Neural progenitor cell (in vitro differentiated cells): ENCODE measurements around the gene F7. TPM values are rescaled to one million over a fixed set of nuclear protein-coding genes. Genes with fewer than 3 reads are reported as not detected.

Experiments
- DNase-seq: peaks from one replicate; pipeline ENCODE4 v3.0.0-alpha.2; 2016; ENCODE audit warnings: low spot score
- H2AFZ ChIP-seq: fragments of 200-600 bp; sonication (generic); replicated peaks from 2 replicates; pipeline ENCODE4 v1.6.1; 2016; ENCODE audit warnings: antibody characterized with exemption
- H3F3A ChIP-seq: fragments of 200-600 bp; sonication (generic); 2 replicates; pipeline ENCODE4 v1.6.1; 2016; ENCODE audit warnings: antibody characterized with exemption, low read depth
- H3K27ac ChIP-seq: fragments of 200-600 bp; sonication (generic); 2 replicates; pipeline ENCODE4 v1.5.1; 2016; ENCODE audit warnings: mild to moderate bottlenecking
- H3K27me3 ChIP-seq: fragments of 200-600 bp; sonication (generic); 2 replicates; pipeline ENCODE4 v1.6.1; 2016; ENCODE audit warnings: mild to moderate bottlenecking, moderate library complexity
- H3K36me3 ChIP-seq: fragments of 200-600 bp; sonication (generic); 2 replicates; pipeline ENCODE4 v1.5.1; 2016
- H3K4me1 ChIP-seq: fragments of 200-600 bp; sonication (generic); 2 replicates; pipeline ENCODE4 v1.6.1; 2016; ENCODE audit warnings: mixed run types
- H3K4me2 ChIP-seq: fragments of 200-600 bp; sonication (generic); 2 replicates; pipeline ENCODE4 v1.6.1; 2016
- H3K4me3 ChIP-seq: fragments of 200-600 bp; sonication (generic); 2 replicates; pipeline ENCODE4 v1.5.1; 2016
- H3K79me2 ChIP-seq: fragments of 200-600 bp; sonication (generic); 2 replicates; pipeline ENCODE4 v1.6.1; 2016; ENCODE audit warnings: low read depth
- H3K9ac ChIP-seq: fragments of 200-600 bp; sonication (generic); 2 replicates; pipeline ENCODE4 v1.6.1; 2016
- H3K9me3 ChIP-seq: fragments of 200-600 bp; sonication (generic); 2 replicates; pipeline ENCODE4 v1.5.1; 2016; ENCODE audit warnings: low read depth
- H4K20me1 ChIP-seq: fragments of 200-600 bp; sonication (generic); 2 replicates; pipeline ENCODE4 v1.6.1; 2016; ENCODE audit warnings: low read depth
- H3K27ac Mint-ChIP-seq: 3 replicates; pipeline ENCODE4 v1.8.0; 2021; ENCODE audit warnings: mixed read lengths
- H3K27me3 Mint-ChIP-seq: 2 replicates; pipeline ENCODE4 v1.8.0; 2022; ENCODE audit warnings: low read depth, mild to moderate bottlenecking, inconsistent platforms, moderate library complexity, mixed read lengths; ENCODE audit not compliant: insufficient read depth
- H3K36me3 Mint-ChIP-seq: 3 replicates; pipeline ENCODE4 v1.8.0; 2021; ENCODE audit warnings: mixed read lengths
- H3K4me1 Mint-ChIP-seq: 3 replicates; pipeline ENCODE4 v1.8.0; 2021; ENCODE audit warnings: mixed read lengths
- H3K4me3 Mint-ChIP-seq: 3 replicates; pipeline ENCODE4 v1.8.0; 2021; ENCODE audit warnings: mild to moderate bottlenecking, moderate library complexity, mixed read lengths
- H3K9me3 Mint-ChIP-seq: 3 replicates; pipeline ENCODE4 v1.8.0; 2020; ENCODE audit warnings: mixed read lengths
- CTCF ChIP-seq: fragments of 200-600 bp; sonication (generic); IDR thresholded peaks from 2 replicates; pipeline ENCODE4 v1.5.1; 2017; ENCODE audit warnings: antibody characterized with exemption, mild to moderate bottlenecking
- EZH2 ChIP-seq: fragments of 200-600 bp; sonication (generic); IDR thresholded peaks from 2 replicates; pipeline ENCODE4 v1.6.1; 2017; ENCODE audit warnings: antibody characterized with exemption, mild to moderate bottlenecking, moderate library complexity
- EZH2phosphoT487 ChIP-seq: fragments of 200-600 bp; sonication (generic); IDR thresholded peaks from 2 replicates; pipeline ENCODE4 v1.6.1; 2017; ENCODE audit warnings: antibody characterized with exemption
- total RNA-seq: library from RNA; depleted of rRNA; stranded (reverse); fragments of >200 nt; gene quantifications from 2 replicates; pipeline ENCODE4 v1.2.3, GENCODE V29; 2015; ENCODE audit warnings: low replicate concordance

Gene F7
- total RNA-seq, 1 donor from 2014 or later, result not detected

- no peaks in the 10 kb centered on the region for H3K4me1 ChIP-seq
- no peaks in the 10 kb centered on the region for H3K79me2 ChIP-seq
- no peaks in the 10 kb centered on the region for H3K9me3 Mint-ChIP-seq
- H3K9ac ChIP-seq, result no peak overlapping the region
- no peaks in the 10 kb centered on the region for H3K36me3 ChIP-seq
- DNase-seq, result no peak
- peaks cover 9% of the 10 kb centered on the region for H3K4me1 Mint-ChIP-seq
- H2AFZ ChIP-seq, result no peak overlapping the region
- no peaks in the 10 kb centered on the region for H4K20me1 ChIP-seq
- H3K4me3 ChIP-seq, result no peak overlapping the region
- TF ChIP-seq EZH2phosphoT487 (no peak), CTCF (no peak), EZH2 (no peak)
- H3K36me3 Mint-ChIP-seq, result peaks cover 5% of the 10 kb centered on the region
- no peaks in the 10 kb centered on the region for H3F3A ChIP-seq
- H3K27me3 Mint-ChIP-seq, result peaks cover 4% of the 10 kb centered on the region
- no peak overlapping the region for H3K4me2 ChIP-seq
- no peak overlapping the region for H3K27ac ChIP-seq
- H3K4me3 Mint-ChIP-seq, result no peak overlapping the region
- H3K27ac Mint-ChIP-seq, result no peak overlapping the region
- no peaks in the 10 kb centered on the region for H3K27me3 ChIP-seq
- no peaks in the 10 kb centered on the region for H3K9me3 ChIP-seq
Observed at GRCh38 chr13:113091891-113092775, 13.5 kb upstream of the F7 start.

GRCh38 chr13:113092776-113093579 is 12.6 kb upstream of the F7 start:
- no peaks in the 10 kb centered on the region for H3K4me1 ChIP-seq
- H3K36me3 ChIP-seq, result no peaks in the 10 kb centered on the region
- no peaks in the 10 kb centered on the region for H3K79me2 ChIP-seq
- no peaks in the 10 kb centered on the region for H3F3A ChIP-seq
- Mint-ChIP-seq H3K4me3 (no peak overlapping the region), H3K27me3 (no peaks in the 10 kb centered on the region), H3K36me3 (peaks cover 8% of the 10 kb centered on the region), H3K9me3 (no peaks in the 10 kb centered on the region), H3K27ac (no peak overlapping the region), H3K4me1 (peaks cover 12% of the 10 kb centered on the region)
- H3K4me3 ChIP-seq, result no peak overlapping the region
- H3K9ac ChIP-seq, result no peak overlapping the region
- H3K27me3 ChIP-seq, result no peaks in the 10 kb centered on the region
- H4K20me1 ChIP-seq, result no peaks in the 10 kb centered on the region
- no peak overlapping the region for H3K27ac ChIP-seq
- H3K4me2 ChIP-seq, result no peak overlapping the region
- H3K9me3 ChIP-seq, result no peaks in the 10 kb centered on the region
- DNase-seq, result no peak
- no peak for TF ChIP-seq CTCF
- no peak for TF ChIP-seq EZH2
- TF ChIP-seq EZH2phosphoT487, result no peak
- H2AFZ ChIP-seq, result no peak overlapping the region

GRCh38 chr13:113093580-113094409 is 11.8 kb upstream of the F7 start:
- Histone ChIP-seq H3F3A (no peaks in the 10 kb centered on the region), H3K27me3 (no peaks in the 10 kb centered on the region), H3K4me3 (no peak overlapping the region), H3K9me3 (no peaks in the 10 kb centered on the region), H3K36me3 (no peaks in the 10 kb centered on the region), H4K20me1 (no peaks in the 10 kb centered on the region), H3K9ac (no peak overlapping the region), H3K4me1 (no peaks in the 10 kb centered on the region), H3K4me2 (no peak overlapping the region), H3K79me2 (no peaks in the 10 kb centered on the region), H2AFZ (no peak overlapping the region), H3K27ac (no peak overlapping the region)
- no peak for DNase-seq
- peaks cover 19% of the 10 kb centered on the region for H3K4me1 Mint-ChIP-seq
- peaks cover 10% of the 10 kb centered on the region for H3K36me3 Mint-ChIP-seq
- no peak overlapping the region for H3K4me3 Mint-ChIP-seq
- no peak overlapping the region for H3K27ac Mint-ChIP-seq
- TF ChIP-seq EZH2phosphoT487 (no peak), EZH2 (no peak), CTCF (no peak)
- no peaks in the 10 kb centered on the region for H3K9me3 Mint-ChIP-seq
- no peaks in the 10 kb centered on the region for H3K27me3 Mint-ChIP-seq
